Hepatic stellate cell (primary cell): ENCODE results near the gene SSRP1.
"Not testable (repeated sequence)": the region's sequence is repeated elsewhere in the genome, so short reads cannot be mapped to it uniquely, and the experiment has no call there.

Experiments
- DNase-seq: peaks from one replicate; pipeline ENCODE4 v3.0.0; 2011; ENCODE audit warnings: low spot score

SSRP1 gene, protein sequence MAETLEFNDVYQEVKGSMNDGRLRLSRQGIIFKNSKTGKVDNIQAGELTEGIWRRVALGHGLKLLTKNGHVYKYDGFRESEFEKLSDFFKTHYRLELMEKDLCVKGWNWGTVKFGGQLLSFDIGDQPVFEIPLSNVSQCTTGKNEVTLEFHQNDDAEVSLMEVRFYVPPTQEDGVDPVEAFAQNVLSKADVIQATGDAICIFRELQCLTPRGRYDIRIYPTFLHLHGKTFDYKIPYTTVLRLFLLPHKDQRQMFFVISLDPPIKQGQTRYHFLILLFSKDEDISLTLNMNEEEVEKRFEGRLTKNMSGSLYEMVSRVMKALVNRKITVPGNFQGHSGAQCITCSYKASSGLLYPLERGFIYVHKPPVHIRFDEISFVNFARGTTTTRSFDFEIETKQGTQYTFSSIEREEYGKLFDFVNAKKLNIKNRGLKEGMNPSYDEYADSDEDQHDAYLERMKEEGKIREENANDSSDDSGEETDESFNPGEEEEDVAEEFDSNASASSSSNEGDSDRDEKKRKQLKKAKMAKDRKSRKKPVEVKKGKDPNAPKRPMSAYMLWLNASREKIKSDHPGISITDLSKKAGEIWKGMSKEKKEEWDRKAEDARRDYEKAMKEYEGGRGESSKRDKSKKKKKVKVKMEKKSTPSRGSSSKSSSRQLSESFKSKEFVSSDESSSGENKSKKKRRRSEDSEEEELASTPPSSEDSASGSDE

DNA sequence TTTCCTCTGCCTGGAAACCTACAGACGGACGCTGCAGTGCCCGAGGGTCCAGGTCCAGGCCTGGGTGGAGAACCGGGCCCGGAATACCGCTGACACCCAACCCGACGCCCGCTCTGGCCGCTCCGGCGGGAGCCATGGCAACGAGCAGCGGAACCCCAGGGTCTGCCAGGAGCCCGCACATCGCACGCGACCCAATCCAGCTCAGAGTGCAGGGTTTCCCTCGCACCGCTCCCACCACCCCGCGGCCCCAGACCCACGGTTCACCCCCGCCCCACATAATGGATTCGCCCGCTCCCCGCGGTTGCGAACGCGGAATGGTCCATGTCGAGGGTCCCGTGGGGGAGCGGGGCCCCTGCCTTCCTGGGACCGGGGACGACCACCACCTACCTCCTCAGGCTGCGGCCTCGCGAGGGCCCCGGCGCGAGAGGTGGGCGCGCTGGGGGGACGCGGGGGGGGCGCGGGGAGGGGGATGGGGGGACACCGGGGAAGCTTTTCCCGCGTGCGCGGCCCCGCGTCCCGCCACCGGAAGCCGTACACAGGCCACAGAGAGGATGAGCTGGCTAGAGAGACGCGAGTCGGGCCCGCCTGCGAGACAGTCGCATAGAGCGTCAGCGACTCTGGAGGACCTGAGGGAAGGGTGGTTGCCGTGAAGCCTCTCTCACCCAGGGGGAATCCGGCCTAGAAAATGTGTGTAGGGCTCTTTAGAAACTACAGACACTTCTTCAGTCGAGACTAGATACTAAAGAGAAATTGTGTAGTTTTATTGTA is at the start of gene SSRP1:
Gene SSRP1, minus strand, starts transcription at position 550 of the 768 bp plus-strand sequence. CDS start 771 bp downstream, outside the sequence.
- DNase-seq, result peak; percentile 92

DNA sequence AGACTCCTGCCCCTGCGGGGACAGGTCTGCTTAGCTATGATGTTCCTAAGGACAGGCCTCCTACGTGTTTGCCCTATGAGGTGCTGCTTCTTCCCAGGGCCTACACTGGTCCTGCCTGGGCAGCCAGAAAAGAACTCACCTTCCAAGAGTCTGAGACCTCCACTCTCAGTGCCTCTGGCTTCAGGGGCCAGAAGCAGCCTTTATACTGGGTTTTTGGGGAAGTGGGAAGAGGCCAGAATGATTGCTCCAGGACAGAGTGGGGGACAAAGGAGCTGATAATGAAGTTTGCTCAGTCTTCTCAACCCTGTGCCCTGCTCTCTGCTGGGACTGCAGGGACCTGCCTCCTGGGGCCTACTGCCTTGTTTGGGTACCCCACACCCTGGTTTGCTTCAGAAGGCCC is 45.3 kb upstream of the SSRP1 start, which contains the start of gene PRG3:
Gene PRG3, minus strand, starts transcription at position 176 of the 400 bp plus-strand sequence. CDS start 442 bp downstream, outside the sequence.
- DNase-seq, result no peak

DNA sequence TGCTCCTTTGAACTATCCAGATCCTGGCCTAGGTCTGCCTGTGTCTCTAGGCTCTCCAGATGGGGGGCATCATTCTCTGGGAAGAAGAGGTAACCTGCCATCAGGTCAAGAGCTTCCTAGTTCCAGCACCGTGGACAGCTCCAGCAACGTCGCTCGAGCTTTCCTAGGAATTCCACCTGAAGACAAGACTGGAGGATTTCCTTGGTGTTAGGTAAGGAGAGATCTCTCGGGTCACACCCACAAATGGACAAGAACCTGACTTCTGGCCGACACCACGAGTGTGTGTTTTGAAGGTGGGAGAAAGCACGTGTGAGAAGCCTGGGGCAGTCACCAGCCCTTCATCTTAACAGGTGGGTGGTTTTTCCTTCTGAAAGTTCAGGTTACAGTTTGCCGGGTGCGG is 44.0 kb upstream of the SSRP1 start:
- DNase-seq, result no peak

DNA sequence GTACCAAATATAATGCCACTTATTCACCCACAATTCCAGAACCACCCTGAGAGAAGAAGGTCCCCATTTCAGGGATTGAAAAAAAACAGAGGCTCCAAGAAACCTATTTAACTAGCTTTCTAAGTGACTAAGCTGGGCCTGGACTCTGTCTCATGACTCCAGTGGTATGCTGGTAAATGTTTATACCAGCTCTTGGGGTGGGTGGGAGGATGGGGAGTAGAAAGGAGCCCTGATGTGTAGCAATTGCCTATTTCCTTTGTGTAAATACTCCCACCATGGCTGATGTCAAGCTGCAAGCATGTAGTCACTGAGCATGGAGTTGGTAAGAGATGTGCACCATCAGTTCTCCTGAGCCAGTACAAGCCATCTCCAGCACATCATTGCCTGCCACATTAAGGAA is 42.5 kb upstream of the SSRP1 start:
- no peak for DNase-seq

DNA sequence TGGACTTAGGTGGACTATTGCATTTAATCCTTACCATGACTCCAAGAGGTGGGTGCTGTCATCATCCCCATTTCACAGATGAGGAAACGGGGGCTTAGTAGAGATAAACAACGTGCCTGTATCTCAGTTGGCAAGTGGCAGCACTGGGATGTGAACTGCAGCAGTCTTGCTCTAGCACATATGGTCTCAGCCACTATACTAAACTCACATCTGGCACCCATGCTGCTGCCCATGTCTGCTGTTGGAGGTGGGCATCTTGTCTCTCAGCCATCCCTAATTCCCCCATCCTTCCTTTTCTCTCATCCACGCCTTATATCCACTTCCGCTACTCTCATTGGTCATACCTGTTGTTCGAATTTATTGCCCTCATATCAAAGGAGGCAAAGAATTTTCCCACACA is 41.4 kb upstream of the SSRP1 start:
- DNase-seq, result no peak

DNA sequence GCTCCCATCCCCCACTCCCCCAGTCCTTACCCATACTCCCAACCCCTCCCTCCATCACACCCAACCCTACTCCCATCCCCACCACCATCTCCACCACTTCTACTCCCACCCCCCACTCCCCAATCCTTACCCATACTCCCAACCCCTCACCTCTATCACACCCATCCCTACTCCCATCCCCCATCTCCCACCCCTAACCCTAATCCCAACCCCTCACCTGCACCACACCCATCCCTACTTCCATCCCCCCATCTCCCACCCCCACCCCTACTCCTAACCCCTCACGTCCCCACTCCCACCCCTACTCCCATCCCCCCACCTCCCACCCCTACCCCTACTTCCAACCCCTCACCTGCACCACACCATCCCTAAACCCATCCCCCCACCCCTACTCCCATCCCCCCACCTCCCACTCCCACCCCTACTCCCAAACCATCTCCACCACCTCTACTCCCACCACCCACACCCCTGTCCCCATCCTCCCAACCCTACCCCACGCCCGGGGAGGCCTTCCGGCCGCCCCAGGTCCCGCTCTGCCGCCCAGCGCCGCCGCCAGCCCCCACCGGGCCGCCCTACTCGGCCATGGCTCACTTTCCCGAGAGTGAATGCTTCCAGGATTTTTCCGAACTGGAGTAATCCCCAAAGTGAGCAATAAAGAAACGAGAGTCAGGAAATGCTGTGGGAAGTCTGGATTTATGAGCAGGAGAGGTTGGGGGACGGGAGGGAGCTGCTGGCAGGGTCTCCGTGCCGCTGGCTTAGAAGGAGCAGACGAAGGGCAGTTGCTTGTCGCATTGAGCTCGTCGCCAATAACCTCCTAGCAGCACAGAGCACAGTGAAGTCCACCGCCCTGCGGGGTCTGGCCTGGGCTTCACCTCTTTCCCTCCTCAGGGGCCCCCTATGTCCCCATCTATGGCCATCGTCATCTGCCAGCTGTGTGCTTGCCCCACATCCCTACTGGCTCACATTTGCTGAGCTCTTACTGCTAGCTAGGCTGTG is 40.7 kb upstream of the SSRP1 start:
- DNase-seq, result no peak

DNA sequence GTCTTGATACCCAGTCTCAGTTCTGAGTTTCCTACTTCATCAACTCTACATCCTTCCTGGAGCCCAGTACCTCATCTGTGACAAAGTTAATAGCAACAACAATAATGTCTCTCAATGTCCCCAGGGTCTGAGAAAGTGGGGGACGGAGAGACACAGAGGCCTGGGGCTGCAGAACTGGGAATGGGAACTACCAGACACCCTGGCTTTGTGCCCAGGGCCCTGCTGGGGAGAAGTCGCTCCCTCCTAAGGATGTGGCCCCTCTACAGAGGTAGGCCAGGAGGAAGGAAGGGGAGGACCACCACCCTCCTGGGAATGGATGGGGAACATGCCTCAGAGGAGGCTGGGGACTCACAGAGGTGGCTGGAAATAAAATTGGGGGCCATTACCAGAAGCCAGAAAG is 39.8 kb upstream of the SSRP1 start:
- no peak for DNase-seq

DNA sequence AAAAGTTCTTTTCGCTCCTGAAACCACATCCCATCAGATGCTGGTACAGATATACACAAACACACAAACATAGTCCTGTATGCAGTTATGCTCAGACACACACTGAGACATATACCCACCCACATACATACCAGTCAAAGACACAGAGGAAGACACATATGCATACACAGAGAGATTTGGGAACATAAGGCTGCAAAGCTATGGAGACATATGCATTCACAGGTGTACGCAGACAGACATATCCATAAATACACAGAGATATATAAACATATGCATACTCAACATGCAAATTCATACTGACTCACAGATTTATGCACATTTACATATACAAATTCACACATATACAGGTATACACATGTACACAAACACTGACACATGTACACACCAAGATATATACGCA is 39.3 kb upstream of the SSRP1 start:
- no peak for DNase-seq

DNA sequence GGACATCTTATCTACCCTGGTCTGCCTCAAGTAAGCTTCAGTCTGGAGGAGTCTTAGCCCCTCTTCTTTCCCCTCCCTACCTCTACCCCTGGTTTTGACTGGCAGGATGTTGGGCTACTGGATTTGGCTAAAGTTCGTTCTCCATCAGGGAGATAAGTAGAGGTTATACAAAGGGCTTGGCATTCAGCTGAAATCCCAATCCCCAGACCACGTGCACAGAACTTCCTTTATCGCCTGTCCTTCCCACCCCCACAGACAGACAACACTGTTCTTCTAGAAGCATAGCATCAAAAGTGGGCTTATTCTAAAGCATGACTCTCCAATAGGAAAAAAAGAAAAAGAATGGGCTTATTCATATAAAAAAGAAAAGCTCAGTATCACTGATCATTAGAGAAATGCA is 37.5 kb upstream of the SSRP1 start:
- no peak for DNase-seq

DNA sequence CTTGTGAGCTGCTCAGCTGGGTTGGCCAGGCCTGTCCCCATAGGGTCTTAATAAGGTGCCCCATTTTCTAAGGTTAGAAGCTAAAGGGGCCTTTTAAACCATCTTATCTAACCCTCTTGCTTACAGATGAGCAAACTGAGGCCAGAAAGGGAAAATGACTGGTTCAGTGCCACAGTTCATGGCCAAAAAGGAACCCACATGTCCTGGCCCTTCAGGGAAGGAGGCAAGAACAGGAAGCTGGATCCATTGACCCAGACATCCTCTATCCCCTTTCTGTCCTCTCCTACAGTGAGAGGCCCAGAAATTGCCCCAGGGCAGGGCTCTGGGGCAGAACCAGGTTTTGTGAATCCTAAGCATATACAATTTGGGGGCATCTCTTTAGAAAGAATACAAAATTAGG is 35.2 kb upstream of the SSRP1 start:
- DNase-seq, result no peak

DNA sequence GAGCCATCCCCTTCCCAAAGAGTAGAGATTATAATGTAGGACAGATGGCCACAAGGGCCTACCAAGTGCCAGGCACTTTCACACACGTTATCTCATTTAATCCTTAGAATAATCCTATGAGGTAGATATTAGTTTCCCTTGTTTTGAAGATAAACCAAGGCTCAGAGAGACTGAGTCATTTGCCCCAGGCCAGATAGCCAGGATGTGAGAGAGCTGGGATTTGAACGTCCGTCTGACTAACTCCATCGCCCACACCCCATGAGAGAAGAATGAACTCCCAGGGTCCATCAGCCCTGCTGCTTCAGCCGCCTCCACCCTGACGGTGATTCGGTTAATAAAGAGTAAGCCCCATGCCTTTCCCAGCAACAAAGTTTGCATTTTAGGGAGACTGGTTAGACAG is 34.6 kb upstream of the SSRP1 start:
- DNase-seq, result no peak

DNA sequence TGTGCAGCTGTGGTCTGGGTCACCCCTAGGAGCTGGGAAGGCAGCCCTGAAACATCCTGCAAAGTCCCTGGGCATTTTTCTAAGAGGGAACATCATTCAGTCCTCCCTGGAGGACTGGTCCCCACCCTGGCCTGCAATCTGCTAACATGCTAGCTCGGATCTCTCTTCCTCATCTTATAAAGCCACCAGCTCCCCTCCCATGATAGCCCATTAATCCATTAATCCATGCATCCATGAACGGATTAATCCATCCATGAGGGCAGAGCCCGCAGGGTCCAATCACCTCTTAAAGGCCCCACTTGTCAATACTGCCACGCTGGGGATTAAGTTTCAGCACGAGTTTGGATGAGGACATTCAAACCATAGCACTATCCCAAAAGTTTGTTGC is 33.1 kb upstream of the SSRP1 start:
- DNase-seq, result no peak

DNA sequence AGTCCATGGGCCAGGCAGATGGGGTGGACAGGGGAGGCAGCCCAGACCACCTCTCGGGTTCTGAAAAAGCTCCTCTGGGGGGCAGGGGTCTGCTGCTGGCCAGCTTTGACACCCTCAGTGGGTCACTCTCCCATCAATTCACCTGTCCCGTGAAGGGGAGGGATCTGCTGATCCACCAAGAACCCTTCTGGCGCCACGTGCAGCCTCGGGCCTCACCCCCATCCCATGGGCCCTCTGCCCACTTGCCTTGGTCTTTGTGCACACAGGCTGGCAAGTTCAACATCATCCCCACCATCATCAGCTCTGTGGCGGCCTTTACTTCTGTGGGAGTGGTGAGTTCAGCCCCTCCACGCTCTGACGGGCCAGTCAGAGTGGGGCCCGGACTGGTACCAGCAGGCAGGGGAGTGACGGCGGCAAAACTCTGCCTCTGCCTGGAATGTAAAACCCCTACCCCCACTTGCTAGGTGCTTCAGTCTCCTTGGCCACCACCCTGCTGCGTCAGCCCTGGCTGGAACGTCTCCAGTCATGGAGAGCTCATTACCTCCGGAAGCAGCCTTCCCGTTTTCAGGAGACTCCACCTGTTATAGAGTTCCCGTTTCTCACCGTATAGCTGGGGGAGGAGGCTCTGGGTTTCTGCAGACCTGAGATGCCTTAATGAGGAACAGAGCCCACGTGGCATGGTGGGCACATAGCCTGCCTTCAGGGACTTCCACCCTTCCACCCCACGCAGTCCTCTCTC is 32.6 kb upstream of the SSRP1 start:
- DNase-seq, result no peak

DNA sequence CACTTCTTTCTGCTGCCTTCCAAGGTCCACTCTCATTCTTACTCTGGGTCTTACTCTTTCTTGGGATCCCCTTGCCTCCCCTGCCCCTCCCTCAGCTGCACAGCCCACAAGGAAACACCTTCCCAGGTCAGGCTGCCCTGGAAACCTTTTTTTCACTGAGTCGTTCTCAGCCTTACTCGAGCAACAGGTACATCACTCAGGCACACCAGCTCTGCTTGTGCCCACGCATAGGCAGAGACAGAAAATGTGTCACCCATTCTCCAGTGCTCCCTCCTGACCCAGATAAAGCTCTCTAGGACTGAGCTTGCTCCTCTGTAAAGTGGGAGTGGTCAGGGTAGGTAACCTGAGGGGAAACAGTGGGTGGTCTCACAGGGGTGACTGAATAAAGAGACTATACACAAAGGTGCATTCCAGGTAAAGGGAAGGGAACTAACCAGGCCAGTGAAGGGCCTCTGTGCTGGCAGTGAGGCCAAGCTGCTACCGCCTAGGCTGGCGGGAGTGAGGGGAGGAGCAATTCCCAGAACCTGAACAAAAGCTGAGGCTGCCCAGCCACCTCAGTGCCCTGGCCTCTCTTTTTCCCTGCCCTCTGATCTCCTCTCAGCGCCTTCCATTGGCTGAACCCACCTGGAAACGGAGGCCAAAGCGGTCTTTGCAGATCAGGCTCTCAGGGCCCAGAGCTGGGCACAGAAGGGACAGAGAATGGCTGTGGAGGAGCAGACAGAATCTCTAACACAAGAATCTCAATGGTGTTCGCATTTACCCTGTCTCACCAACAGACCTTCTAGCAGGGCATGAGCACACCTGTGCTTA is 29.4 kb upstream of the SSRP1 start:
- DNase-seq, result no peak

DNA sequence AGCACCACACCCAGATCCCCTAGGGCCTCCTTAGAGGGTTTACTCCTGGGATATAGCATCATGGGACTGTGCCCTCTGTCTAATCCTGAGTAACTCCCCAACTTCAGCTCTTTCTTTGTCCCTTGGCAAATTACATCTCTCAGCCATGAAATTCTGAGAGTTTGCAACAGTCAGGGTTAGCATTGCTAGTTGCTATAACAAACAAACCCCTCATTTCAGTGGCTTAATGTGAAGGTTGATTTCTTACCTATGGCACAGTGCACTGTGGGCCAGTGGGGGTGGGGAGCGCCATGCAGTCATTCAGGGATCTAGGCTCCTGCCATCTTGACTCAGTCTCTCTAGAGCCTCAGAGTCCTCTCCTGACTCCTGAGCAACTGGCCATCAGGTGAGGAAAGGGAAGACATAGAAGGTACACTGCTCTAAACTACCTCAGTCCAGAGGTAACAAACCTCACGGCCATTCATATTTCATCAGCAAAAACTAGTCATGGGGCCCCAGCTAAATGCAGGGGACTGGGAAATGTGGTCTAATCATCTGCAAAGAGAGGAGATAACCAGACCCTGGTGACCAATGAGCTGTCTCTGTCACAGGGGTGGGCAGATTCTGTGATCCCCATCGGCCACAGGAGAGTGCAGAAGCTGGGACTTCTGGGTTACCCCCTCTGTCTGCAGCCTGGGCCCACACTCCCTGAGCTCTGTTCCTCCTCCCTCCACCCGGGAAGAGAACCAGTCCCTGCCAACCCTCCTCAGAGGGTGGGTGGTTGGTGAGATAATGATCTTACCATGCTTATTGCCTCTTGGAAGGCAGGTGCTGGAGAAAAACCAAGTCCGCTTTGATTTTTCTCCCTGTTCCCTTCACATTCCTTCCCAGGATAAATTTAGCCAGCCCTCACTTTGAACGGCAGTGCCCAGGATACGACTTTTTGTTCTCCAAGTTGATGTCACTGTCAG is 27.7 kb upstream of the SSRP1 start:
- DNase-seq, result no peak

DNA sequence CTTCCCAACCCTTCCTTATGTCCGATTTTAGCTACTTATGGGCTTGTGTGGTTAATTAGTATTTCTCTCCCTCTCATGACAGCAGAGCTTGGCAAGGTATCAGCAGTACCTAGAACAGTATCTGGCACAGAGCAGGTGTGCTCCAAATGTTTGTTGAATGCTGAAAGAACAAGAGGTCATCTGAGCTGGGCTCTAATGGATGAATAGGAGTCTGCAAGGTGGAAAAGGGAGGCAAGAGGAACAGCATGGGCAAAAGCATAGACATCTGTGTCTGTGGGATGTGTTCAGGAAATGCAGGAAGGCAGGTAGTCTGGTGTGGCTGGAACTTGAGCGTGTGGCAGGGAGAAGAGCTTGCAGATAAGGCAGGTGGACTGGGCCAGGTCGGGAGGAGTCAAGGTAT is 26.2 kb upstream of the SSRP1 start:
- DNase-seq, result no peak

DNA sequence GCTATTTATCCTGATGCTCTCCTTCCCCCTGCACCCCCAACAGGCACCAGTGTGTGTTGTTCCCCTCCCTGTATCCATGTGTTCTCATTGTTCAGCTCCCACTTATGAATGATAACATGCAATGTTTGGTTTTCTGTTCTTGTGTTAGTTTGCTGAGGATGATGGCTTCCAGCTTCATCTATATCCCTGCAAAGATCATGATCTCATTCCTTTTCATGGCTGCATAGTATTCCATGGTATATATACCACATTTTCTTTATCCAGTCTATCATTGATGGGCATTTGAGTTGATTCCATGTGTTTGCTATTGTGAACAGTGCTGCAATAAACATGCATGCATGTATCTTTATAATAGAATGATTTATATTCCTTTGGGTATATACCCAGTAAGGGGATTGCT is 25.7 kb upstream of the SSRP1 start:
- not testable (repeated sequence) for DNase-seq

DNA sequence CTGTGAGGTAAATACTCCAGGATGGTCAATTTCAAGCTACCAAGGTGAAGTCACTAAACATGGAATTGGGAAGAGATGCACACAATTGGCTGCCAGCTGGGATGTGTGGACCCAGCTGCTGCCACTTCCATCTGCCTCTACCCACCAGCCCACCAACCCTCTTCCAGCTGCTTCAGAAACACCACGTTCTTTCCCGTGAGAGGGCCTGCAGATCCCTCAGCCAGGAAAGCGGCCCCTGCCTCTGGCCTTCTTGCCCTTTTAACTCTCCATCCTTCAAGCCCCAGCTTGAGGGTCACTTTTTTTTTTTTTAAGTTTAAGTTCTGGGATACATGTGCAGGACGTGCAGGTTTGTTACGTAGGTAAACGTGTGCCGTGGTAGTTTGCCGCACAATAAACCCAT is 25.3 kb upstream of the SSRP1 start:
- DNase-seq, result no peak
